NCI-H345 treated with DMSO at 0.1 percent for 48 hours (cell line): Measurements from ENCODE around the gene MTERF2.

Experiments
- DNase-seq: peaks from one replicate; lab custom pipeline; 2025; ENCODE audit not compliant: unreplicated experiment; lab: John Stamatoyannopoulos, UW

The MTERF2 gene

DNA sequence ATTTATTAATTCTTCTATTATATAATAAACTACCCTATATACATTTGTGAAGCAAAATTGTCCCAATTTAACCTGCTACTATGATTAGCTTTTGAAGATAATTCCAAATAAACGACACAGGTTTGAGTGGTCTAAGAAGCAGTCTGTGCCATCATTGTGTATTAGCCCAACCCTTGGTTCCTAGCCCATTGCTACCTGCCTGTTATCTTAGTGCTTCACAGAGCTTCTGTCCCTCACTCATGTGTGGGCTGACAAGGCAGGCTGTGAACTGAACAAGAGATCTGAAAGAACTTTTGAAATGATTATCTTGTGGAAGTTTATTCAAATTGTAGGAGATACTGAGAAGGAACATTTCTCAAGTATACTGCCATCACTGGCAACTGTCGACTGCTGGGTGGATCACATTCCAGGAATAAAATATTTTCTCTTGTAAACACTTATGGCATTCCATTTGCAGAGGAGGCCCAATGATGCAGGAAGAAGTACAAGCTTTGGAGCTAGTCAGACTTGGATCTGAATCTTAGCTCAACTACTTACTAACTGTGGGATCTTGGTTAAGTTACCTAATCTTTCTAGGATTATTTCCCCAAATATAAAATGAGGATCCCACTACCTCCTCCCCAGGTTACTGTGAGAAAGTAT is 7.8 kb upstream of the MTERF2 start:
- DNase-seq, result no peak

DNA sequence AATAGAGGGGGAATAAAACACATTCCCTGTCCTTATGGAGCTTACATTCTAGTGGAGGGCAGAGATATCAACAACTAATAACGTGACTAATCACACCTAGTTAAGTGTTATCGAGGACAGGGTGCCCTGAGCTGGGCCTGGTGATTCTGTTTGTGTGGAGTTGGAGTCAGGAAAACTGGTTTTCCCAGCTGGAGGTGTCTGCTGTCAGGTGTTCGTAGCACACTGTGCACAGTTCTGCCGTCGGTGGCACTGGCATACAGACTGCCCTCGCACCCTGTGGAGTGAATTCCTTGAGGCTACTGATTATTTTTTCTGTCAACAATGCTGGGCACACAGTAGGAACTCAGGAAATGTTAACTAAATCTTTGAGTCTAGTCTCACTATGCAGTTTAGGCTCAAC is 900 bp upstream of the MTERF2 start:
- DNase-seq, result no peak

DNA sequence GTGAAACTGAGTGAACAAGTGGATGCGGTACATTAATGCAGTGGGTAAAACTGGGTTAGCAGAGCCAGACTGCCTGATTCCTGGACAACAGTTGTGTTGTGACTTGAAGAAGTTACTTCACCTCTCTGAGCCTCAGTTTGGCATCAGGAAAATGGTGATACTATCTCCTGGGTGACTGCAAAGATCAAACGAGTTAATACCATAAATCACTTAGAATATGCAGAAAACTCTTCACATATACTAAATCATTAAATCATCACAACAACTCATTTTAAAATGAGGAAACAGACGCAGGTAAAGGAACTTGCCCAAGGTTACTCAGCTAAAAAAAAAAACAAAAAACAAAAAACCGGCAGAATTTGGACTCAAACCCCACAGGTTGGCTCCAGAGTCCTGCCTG is 811 bp downstream of the MTERF2 start:
- no peak for DNase-seq

- no peak for DNase-seq
Observed at GRCh38 chr12:106985479-106985878, 1.5 kb downstream of the MTERF2 start.

DNA sequence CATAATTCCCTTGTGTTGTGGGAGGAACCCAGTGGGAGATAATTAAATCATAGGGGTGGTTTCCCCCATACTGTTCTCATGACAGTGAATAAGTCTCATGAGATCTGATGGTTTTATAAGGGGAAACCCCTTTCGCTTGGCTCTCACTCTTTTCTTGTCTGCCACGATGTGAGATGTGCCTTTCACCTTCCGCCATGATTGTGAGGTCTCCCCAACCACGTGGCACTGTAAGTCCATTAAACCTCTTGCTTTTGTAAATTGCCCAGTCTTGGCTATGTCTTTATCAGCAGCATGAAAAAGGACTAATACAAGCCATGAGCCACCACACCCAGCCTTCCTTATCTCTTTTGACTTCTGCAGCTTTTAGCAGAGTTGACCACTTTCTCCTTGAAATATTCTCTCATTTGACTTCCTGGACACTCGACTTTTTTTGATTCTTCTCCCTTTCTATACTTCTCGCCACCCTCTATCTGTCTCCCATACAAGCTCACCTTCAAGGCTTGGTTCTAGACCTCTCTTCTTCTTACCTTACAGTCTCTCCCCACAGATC is 2.3 kb downstream of the MTERF2 start:
- no peak for DNase-seq

DNA sequence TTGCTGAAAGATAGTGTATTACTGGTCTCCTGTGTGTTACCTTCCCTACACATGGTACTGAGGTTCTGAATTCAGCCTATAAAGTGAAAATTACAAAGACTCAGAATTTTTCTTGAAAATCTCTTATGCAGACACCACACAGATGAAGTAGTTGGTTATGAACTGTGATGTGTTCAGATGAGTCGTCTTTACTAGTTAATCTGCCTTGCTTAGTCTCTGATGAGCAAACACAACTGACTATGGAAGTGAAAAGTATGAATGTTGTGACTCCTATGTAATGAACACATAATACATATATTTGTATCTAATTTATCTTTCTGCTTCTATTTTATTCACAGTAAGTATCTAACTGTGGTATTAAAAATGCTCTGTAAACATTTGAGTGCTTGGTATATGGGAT is 4.7 kb downstream of the MTERF2 start:
- no peak for DNase-seq

- no peak for DNase-seq
Observed at GRCh38 chr12:106981788-106982187, 5.2 kb downstream of the MTERF2 start.

DNA sequence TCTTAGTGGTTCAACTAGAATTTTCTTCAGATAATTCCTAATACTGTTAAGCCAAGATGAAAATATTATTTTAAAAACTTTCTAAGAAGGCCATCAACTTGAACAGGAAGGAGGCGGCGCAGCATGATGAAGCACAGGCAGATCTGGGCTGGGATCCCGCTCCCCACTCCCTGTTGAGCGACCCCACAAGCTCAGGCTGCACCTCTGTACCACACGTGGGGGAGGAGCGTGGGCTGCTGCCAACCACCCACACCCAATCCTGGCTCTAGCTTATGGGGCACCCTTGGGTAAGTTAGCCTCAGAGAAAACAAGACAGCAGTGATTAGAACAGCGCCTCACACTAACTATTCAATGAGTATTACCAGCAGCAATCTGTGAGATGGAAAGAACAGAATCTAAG is 6.0 kb downstream of the MTERF2 start:
- DNase-seq, result no peak

- no peak for DNase-seq
Observed at GRCh38 chr12:106978035-106978800, 8.7 kb downstream of the MTERF2 start.

GRCh38 chr12:106976668-106977067 is 10.3 kb downstream of the MTERF2 start:
- DNase-seq, result no peak

DNA sequence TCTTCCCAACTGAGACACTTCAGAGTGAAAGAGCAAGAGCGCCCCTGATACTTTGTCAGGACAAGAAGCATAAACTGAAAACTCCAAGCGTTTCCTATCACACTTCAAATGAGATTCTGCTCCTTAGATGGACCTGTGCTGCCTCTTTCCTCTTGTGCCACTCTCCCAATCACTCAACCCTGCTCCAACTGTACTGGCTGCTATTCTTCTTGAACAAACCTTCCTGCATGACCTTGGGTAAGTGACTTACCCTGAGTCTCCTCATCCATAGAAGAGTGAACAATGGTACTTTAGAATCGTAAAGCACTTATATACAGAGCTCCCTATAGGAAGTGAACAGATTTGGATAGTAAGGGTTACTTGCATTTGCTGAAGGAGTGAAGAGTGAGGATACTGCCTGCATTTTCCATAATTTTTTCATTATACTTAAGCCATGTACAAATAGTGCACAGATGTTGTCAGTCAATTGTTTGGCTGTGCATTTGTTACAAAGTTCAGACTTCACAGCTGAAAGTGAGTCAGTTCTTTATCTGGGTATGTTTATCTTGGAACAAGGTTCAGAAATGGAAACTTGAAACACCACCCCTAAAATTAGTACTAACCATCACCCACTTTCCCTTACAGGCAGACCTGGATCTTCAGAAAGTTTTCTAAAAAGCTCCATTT is 10.8 kb downstream of the MTERF2 start:
- no peak for DNase-seq

DNA sequence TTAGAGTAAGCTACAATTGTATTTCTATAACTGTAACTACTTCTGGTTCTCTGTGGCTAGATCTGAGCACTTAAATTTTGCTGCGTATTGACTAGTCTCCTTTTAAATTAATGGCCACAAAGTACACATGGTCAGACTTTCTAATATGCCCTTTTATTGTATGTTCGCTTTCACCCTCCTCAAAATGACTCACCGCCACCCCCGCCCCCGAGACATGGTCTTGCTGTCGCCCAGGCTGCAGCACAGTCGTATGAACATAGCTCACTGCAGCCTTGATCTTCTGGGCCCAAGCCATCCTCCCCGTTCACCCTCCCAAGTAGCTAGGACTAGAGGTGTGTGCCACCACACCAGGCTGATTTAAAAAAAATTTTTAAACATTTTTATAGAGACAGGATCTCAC is 11.8 kb downstream of the MTERF2 start:
- no peak for DNase-seq

- DNase-seq, result no peak
Observed at GRCh38 chr12:106974511-106974910, 12.4 kb downstream of the MTERF2 start.

DNA sequence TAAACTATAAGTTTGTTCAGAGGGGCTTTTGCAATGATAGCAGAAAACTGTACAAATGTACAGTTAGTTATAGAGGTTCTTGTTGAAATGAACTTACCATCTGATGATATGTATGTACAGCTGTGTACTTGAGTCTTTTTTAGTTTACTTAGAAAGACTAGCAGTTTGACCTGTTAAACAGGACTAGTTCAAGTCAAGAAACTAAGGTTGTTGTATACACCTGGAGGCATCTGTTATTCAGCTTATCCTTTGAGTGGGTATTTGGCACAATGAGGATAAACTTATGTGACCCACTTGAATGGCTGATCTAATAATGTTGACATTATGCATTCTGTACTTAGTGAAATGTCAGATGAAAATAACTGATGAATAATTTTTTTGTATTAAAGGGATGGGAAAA is 13.4 kb downstream of the MTERF2 start:
- no peak for DNase-seq

GRCh38 chr12:106971065-106971464 is 15.9 kb downstream of the MTERF2 start:
- DNase-seq, result no peak

GRCh38 chr12:106964526-106964925 is 22.4 kb downstream of the MTERF2 start:
- DNase-seq, result no peak

GRCh38 chr12:106962286-106962685 is 24.7 kb downstream of the MTERF2 start:
- no peak for DNase-seq

GRCh38 chr12:106960443-106960842 is 26.5 kb downstream of the MTERF2 start:
- no peak for DNase-seq

GRCh38 chr12:106957583-106957982 is 29.4 kb downstream of the MTERF2 start:
- no peak for DNase-seq

DNA sequence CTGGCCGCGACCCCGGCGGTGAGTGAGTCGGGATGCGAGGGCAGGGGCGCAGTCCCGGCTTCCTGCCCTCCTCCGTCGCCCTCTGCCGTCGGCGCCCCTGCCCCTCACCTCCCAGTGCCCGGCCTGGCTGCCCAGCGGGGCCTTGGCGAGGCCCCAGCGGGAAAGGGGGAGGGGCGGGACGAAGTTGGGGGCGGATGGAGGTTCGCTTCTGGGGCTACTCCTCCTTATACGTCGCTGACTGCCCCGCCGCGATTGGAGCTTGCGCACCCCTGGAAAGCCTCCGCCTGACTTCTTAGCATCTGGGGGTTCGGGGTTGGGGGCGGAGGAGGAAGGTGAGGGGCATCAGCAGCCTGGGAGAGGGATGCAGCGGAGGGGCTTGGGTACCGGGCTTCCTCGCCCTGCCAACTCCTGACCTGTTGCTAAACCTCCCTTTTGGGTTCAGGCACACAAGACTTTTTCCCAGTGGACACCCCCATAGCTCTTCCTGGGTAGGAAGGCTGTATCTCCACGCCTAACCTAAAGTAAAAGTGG is 30.8 kb downstream of the MTERF2 start:
- no peak for DNase-seq

DNA sequence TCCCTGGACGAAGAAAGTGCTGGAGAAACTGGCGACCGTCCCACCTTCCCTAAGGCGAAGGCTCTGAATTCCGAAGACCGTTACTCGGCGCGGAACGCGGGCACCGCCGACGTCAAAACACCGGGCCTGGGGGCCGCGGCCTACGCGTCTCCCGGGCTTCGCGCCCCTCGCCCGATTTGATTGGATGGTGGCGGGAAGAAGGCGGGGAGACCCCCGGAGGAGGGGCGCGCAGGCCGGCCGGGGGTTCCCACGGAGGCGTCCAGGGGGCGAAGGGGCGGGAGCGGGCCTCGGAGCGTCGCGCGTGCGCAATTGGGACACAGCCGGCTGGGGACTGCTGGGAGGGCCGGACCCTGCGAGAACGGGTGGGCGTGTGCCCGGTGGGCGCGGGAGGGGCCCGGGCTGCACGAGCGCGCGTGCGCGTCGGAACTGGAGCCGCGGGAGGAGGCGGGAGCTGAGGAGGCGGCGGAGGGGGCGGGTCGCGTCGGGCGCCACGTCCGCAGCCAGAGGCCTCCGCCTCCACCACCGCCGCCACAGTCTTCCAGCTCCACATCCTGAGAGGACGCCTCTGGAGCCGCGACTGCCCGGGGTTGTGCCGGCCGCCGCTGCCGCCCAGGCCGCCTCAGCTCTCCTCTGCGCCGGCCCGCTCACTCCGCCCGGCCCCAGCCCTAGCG is 31.4 kb downstream of the MTERF2 start, which contains the start of gene TMEM263:
Gene TMEM263, plus strand, starts transcription at position 531 of the 671 bp plus-strand sequence. CDS start 11,210 bp downstream, outside the sequence.
- peak; percentile 93 for DNase-seq
